HEK293 (cell line): ENCODE results near the gene SNAP91.

Experiments used
- EGR2 ChIP-seq: fragments of 450-650 bp; formaldehyde crosslinking; IDR thresholded peaks from 2 replicates; pipeline ENCODE4 v1.5.1; 2016; ENCODE audit warnings: low read depth, missing biosample characterization, missing genetic modification characterization
- GLIS2 ChIP-seq: fragments of 450-650 bp; formaldehyde crosslinking; IDR thresholded peaks from 2 replicates; pipeline ENCODE4 v1.5.1; 2016; ENCODE audit warnings: missing biosample characterization, missing genetic modification characterization
- HIC1 ChIP-seq: fragments of 450-650 bp; formaldehyde crosslinking; IDR thresholded peaks from 2 replicates; pipeline ENCODE4 v1.5.1; 2016; ENCODE audit warnings: missing biosample characterization, missing genetic modification characterization
- IKZF3 ChIP-seq: fragments of 450-650 bp; IDR thresholded peaks from 2 replicates; pipeline ENCODE4 v1.5.0; 2018; ENCODE audit warnings: missing biosample characterization, mild to moderate bottlenecking, missing genetic modification characterization, moderate library complexity
- KLF1 ChIP-seq: fragments of 450-650 bp; formaldehyde crosslinking; IDR thresholded peaks from 2 replicates; pipeline ENCODE4 v1.5.1; 2016; ENCODE audit warnings: missing biosample characterization, missing genetic modification characterization
- KLF16 ChIP-seq: fragments of 450-650 bp; formaldehyde crosslinking; IDR thresholded peaks from 2 replicates; pipeline ENCODE4 v1.5.1; 2017; ENCODE audit warnings: missing biosample characterization, missing genetic modification characterization
- KLF8 ChIP-seq: fragments of 450-650 bp; formaldehyde crosslinking; IDR thresholded peaks from 2 replicates; pipeline ENCODE4 v1.5.1; 2016; ENCODE audit warnings: missing biosample characterization, missing genetic modification characterization
- PATZ1 ChIP-seq: fragments of 450-650 bp; formaldehyde crosslinking; IDR thresholded peaks from 2 replicates; pipeline ENCODE4 v1.5.1; 2016; ENCODE audit warnings: missing biosample characterization, missing genetic modification characterization
- SP3 ChIP-seq: fragments of 450-650 bp; formaldehyde crosslinking; IDR thresholded peaks from 2 replicates; pipeline ENCODE4 v1.5.1; 2016; ENCODE audit warnings: missing biosample characterization, missing genetic modification characterization
- SP7 ChIP-seq: fragments of 450-650 bp; formaldehyde crosslinking; IDR thresholded peaks from 2 replicates; pipeline ENCODE4 v1.5.1; 2016; ENCODE audit warnings: missing biosample characterization, missing genetic modification characterization
- ZBTB11 ChIP-seq: fragments of 450-650 bp; formaldehyde crosslinking; conservative IDR thresholded peaks from 2 replicates; pipeline ENCODE4 v1.5.1; 2016; ENCODE audit warnings: low read depth, missing biosample characterization, missing genetic modification characterization
- ZBTB20 ChIP-seq: fragments of 450-650 bp; formaldehyde crosslinking; IDR thresholded peaks from 2 replicates; pipeline ENCODE4 v1.5.1; 2016; ENCODE audit warnings: missing biosample characterization, missing genetic modification characterization
- ZFP37 ChIP-seq: fragments of 450-650 bp; formaldehyde crosslinking; IDR thresholded peaks from 2 replicates; pipeline ENCODE4 v1.5.1; 2016; ENCODE audit warnings: missing biosample characterization, missing genetic modification characterization
- ZIC2 ChIP-seq: fragments of 450-650 bp; formaldehyde crosslinking; IDR thresholded peaks from 2 replicates; pipeline ENCODE4 v1.5.1; 2016; ENCODE audit warnings: missing biosample characterization, missing genetic modification characterization
- ZNF16 ChIP-seq: fragments of 450-650 bp; formaldehyde crosslinking; IDR thresholded peaks from 2 replicates; pipeline ENCODE4 v1.5.1; 2016; ENCODE audit warnings: low read depth, missing biosample characterization, missing genetic modification characterization
- ZNF335 ChIP-seq: fragments of 450-650 bp; formaldehyde crosslinking; conservative IDR thresholded peaks from 2 replicates; pipeline ENCODE4 v1.5.1; 2016; ENCODE audit warnings: missing biosample characterization, missing genetic modification characterization
- ZNF341 ChIP-seq: fragments of 450-650 bp; formaldehyde crosslinking; IDR thresholded peaks from 2 replicates; pipeline ENCODE4; 2016; ENCODE audit warnings: low read depth, missing biosample characterization, missing genetic modification characterization
- ZNF398 ChIP-seq: fragments of 450-650 bp; formaldehyde crosslinking; IDR thresholded peaks from 2 replicates; pipeline ENCODE4 v1.5.1; 2017; ENCODE audit warnings: missing biosample characterization, missing genetic modification characterization
- ZNF426 ChIP-seq: fragments of 450-650 bp; formaldehyde crosslinking; IDR thresholded peaks from 2 replicates; pipeline ENCODE4 v1.5.1; 2017; ENCODE audit warnings: missing biosample characterization, missing genetic modification characterization, mild to moderate bottlenecking, inconsistent platforms, moderate library complexity
- ZNF510 ChIP-seq: fragments of 450-650 bp; formaldehyde crosslinking; IDR thresholded peaks from 2 replicates; pipeline ENCODE4 v1.5.1; 2018; ENCODE audit warnings: mild to moderate bottlenecking, missing genetic modification characterization, missing biosample characterization; ENCODE audit not compliant: insufficient replicate concordance
- ZNF514 ChIP-seq: fragments of 450-650 bp; formaldehyde crosslinking; IDR thresholded peaks from 2 replicates; pipeline ENCODE4 v1.5.1; 2016; ENCODE audit warnings: missing biosample characterization, missing genetic modification characterization
- ZNF561 ChIP-seq: fragments of 450-650 bp; IDR thresholded peaks from 2 replicates; pipeline ENCODE4 v1.5.1; 2018; ENCODE audit warnings: missing biosample characterization, missing genetic modification characterization, borderline replicate concordance
- ZNF610 ChIP-seq: fragments of 450-650 bp; formaldehyde crosslinking; IDR thresholded peaks from 2 replicates; pipeline ENCODE4 v1.5.1; 2016; ENCODE audit warnings: missing biosample characterization, missing genetic modification characterization, borderline replicate concordance
- ZNF639 ChIP-seq: fragments of 450-650 bp; formaldehyde crosslinking; IDR thresholded peaks from 2 replicates; pipeline ENCODE4 v1.5.1; 2016; ENCODE audit warnings: missing biosample characterization, missing genetic modification characterization
- ZNF654 ChIP-seq: fragments of 450-650 bp; formaldehyde crosslinking; IDR thresholded peaks from 2 replicates; pipeline ENCODE4 v1.5.1; 2016; ENCODE audit warnings: low read depth, missing biosample characterization, missing genetic modification characterization
- ZNF692 ChIP-seq: fragments of 450-650 bp; formaldehyde crosslinking; IDR thresholded peaks from 2 replicates; pipeline ENCODE4 v1.5.1; 2016; ENCODE audit warnings: missing biosample characterization, missing genetic modification characterization
- ZSCAN30 ChIP-seq: fragments of 450-650 bp; IDR thresholded peaks from 2 replicates; pipeline ENCODE4 v1.5.1; 2018; ENCODE audit warnings: missing biosample characterization, mild to moderate bottlenecking, missing genetic modification characterization, moderate library complexity

Gene SNAP91

GRCh38 chr6:83511901-83512681 lies 196.8 kb downstream of the SNAP91 start, which contains the start of gene PRSS35 (continued):
- TF ChIP-seq ZNF426 (tag by site-specific recombination): no peak
- peak; percentile 84 for TF ChIP-seq KLF1 (tag by site-specific recombination)
- TF ChIP-seq GLIS2 (tag by site-specific recombination): peak; percentile 76
- TF ChIP-seq ZNF514 (tag by site-specific recombination): no peak
- no peak for TF ChIP-seq ZNF16
- TF ChIP-seq ZNF335 (tag by site-specific recombination): peak; percentile 98
- TF ChIP-seq ZSCAN30: peak; percentile 63; the same call in 1 of the 2 replicates
- peak; percentile 41; the same call in 1 of the 2 replicates for TF ChIP-seq ZNF610 (tag by site-specific recombination)
- TF ChIP-seq ZIC2: 0 out of 2 replicates have a peak, but pooled peaks have one; percentile 8
- peak; percentile 99 for TF ChIP-seq ZNF398
- peak; percentile 29; the same call in 1 of the 2 replicates for TF ChIP-seq ZFP37 (tag by site-specific recombination)
- TF ChIP-seq ZNF561 (tag by site-specific recombination): peak; percentile 73; the same call in 1 of the 2 replicates
- TF ChIP-seq KLF16 (tag by site-specific recombination): peak; percentile 78; the same call in 1 of the 2 replicates
- peak; percentile 98 for TF ChIP-seq SP3 (tag by site-specific recombination)
- TF ChIP-seq ZNF341 (tag by site-specific recombination): no peak
- peak; percentile 67 for TF ChIP-seq ZNF654 (tag by site-specific recombination)
- TF ChIP-seq HIC1: 0 out of 2 replicates have a peak, but pooled peaks have one; percentile 20
- TF ChIP-seq ZNF639 (tag by site-specific recombination): no peak
- TF ChIP-seq ZNF510 (tag by site-specific recombination): no peak
- peak; percentile 91 for TF ChIP-seq EGR2
- TF ChIP-seq KLF8 (tag by site-specific recombination): peak; percentile 64
- TF ChIP-seq PATZ1: peak; percentile 77
- TF ChIP-seq ZBTB20 (tag by site-specific recombination): peak; percentile 83
- peak; percentile 58 for TF ChIP-seq SP7 (tag by site-specific recombination)
- TF ChIP-seq ZNF692: peak; percentile 69
- TF ChIP-seq IKZF3: peak; percentile 92
- TF ChIP-seq ZBTB11 (tag by site-specific recombination): peak; percentile 26; the same call in 1 of the 2 replicates
